CD4-positive, alpha-beta T cell treated with Interleukin-12 subunit alpha and Interleukin-12 subunit beta, for 1 hour (primary cell): ENCODE measurements around the gene WIPF2.
"Not testable (repeated sequence)": the region's sequence is repeated elsewhere in the genome, so short reads cannot be mapped to it uniquely, and the experiment has no call there.

Source experiments
- DNase-seq: peaks from one replicate; pipeline ENCODE4 v3.0.0-alpha.2; 2020

The WIPF2 gene

DNA sequence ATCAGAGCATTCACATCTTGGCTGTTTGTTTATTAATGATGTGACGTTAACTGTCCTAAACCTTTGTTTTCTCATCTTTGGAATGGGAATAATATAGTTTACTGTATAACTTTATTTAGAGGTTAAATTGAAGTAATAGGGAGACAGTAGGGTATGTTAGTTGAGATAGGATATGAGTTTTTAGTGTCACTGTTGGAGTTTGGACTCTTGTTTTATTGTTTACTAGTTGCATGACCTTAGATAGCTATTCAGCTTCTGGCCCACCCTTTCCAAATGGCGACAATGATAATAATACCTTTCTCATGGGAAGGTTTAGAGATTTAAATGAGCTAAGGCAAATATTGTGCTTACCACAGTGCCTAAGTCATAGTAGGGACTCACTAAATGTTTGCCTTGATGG lies 40.4 kb downstream of the WIPF2 start:
- no peak for DNase-seq

GRCh38 chr17:40260528-40260927 lies 41.4 kb downstream of the WIPF2 start:
- no peak for DNase-seq

DNA sequence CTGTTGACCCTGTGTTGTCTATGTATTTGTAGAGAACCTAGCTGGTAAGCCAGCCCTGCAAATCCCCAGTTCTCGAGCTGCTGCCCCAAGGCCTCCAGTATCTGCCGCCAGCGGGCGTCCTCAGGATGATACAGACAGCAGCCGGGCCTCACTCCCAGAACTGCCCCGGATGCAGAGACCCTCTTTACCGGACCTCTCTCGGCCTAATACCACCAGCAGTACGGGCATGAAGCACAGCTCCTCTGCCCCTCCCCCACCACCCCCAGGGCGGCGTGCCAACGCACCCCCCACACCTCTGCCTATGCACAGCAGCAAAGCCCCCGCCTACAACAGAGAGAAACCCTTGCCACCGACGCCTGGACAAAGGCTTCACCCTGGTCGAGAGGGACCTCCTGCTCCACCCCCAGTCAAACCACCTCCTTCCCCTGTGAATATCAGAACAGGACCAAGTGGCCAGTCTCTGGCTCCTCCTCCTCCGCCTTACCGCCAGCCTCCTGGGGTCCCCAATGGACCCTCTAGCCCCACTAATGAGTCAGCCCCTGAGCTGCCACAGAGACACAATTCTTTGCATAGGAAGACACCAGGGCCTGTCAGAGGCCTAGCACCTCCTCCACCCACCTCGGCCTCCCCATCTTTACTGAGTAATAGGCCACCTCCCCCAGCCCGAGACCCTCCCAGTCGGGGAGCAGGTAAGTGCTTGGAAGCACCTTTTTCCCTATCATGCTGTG lies 45.5 kb downstream of the WIPF2 start:
- DNase-seq, result no peak

DNA sequence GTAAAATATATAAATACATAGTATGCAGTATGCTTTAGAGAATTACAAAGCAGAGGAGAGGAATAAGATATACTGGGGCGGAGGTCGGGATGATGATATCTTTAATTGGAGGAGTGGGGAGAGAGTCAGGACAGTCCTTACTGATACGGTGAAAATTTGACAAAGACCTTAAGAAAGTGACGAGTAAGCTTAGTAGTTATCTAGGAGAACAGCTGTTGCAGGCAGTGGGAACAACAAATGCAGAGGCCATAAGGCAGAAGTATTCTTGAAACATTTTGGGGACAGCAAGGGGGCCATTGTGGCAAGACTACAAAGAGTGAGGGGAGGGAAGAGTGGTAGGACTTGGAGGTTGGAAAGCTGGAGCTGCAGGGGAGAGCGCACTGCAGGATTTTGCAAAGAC lies 46.2 kb downstream of the WIPF2 start:
- DNase-seq, result no peak

- no peak for DNase-seq
Measured at GRCh38 chr17:40266882-40267281, 47.8 kb downstream of the WIPF2 start.

DNA sequence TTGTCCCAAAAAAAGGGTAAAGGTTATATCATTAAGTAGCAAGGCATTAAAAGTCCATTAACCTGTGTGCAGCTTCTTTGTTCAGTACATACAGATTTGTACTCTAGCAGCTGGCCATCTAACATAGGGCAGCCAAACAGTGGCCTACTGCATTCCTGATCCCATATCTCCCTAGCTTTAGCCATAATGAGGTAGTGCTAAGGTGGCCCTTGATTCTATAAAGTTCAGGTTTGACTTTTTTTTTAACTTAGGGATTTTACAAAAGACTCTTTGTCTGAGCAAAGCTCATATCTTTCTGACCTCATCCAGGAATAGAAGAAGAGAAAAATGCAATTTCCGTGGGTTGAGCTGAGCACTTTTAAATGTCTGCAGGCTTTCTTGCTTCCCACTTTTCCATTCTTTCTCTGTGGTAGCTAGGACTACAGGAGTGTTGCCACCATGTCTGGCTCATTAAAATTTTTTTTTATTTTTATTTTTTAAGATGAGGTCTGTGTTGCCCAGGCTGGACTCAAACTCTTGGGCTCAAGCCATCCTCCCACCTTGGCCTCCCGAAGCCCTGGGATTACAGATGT lies 49.1 kb downstream of the WIPF2 start:
- DNase-seq, result no peak

DNA sequence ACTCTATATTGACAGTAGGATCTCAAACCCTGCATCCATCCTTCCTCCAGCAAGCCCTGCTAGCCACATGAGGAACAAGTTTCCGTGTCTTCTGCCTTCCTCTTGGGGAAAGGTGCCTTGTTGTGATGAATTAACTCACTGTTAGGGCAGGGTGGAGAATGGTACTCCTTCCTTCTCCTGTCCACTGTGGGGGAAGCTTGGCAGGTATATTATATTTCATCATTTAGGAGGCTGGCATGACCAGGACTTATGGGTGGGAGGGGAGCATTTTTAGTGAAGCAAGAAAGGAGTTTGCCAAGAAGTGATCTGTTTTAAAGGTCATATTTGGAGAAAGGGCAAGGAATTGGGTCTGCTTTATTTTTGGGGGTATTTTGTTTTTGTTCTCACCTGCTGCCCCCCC lies 59.3 kb downstream of the WIPF2 start:
- DNase-seq, result no peak

GRCh38 chr17:40279402-40279801 lies 60.3 kb downstream of the WIPF2 start:
- DNase-seq, result no peak

DNA sequence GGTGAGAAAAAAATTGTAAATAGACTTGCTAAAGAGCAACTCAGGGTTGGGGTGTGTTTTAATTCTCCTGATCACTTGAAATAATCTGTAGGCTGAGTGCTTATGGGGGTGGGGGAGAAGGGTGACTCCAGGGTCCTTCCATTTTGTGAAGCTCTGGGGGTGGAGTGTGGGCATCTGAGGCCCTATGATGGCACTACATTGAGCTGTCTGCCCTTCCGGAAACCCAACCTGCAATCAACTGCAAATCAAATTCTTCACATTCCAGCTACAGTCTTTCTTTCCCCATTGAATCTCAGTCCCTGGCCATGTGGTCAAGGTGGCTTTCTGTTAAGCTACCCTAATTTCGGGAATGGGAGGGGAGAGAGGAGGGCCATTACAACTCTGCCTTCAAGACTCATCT lies 62.6 kb downstream of the WIPF2 start:
- DNase-seq, result no peak

GRCh38 chr17:40283662-40284061 lies 64.6 kb downstream of the WIPF2 start:
- DNase-seq, result peak; percentile 50

- DNase-seq, result no peak
Measured at GRCh38 chr17:40284085-40284713, 65.1 kb downstream of the WIPF2 start.

GRCh38 chr17:40286473-40286872 lies 67.4 kb downstream of the WIPF2 start:
- no peak for DNase-seq

- DNase-seq, result no peak
Measured at GRCh38 chr17:40287159-40287493, 68.0 kb downstream of the WIPF2 start.

DNA sequence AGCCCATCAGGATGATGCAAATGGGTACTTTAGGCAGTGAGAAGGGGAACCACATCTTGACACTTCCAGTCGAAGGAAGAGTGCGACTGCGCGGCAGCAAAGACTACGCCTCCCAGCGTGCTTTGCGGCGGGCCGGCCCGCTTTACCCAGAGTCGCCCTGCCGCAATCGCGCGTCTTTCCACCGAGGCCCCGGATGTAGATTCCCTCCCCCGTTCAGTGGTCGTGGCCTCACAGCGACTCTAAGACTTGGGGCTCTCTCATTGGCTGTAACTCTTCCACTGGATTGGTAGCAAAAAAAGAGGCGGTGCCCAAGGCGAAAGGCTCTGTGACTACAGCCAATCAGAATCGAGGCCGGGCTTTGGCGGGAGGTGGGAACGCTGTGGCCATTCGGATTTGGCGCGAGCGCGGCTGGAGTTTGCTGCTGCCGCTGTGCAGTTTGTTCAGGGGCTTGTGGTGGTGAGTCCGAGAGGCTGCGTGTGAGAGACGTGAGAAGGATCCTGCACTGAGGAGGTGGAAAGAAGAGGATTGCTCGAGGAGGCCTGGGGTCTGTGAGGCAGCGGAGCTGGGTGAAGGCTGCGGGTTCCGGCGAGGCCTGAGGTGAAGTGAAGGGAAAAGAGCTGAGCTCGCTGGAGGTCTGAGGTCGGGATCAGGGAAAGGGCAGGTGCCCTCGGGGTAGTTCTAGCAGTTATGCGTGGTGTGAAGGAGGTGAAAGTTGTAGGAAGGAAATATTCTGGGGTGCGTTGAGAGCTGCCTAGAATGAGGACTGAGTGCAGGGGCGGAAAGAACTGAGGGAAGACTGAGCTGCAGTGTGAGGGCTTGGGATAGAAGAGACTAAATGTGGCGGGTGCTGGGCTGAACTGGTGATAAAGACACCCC lies 68.6 kb downstream of the WIPF2 start, which contains the start of gene CDC6:
Gene CDC6 (plus strand): TSS at position 386 of the 876 bp plus-strand sequence. CDS start 1,542 bp downstream, outside the sequence.
- peak; percentile 99 for DNase-seq

- DNase-seq, result peak; percentile 62
Measured at GRCh38 chr17:40290629-40291280, 71.7 kb downstream of the WIPF2 start.

DNA sequence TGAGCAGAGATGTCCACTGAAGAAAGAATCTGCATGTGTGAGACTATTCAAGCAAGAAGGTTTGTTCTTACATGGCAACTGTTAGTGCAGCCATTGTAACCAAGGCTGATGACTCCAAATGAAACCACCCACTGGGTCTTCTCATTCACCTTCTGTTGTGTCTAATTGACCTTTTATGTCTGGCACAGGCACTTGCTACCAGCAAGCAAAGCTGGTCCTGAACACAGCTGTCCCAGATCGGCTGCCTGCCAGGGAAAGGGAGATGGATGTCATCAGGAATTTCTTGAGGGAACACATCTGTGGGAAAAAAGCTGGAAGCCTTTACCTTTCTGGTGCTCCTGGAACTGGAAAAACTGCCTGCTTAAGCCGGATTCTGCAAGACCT lies 72.2 kb downstream of the WIPF2 start:
- DNase-seq, result no peak

- DNase-seq, result no peak
Measured at GRCh38 chr17:40293363-40293762, 74.3 kb downstream of the WIPF2 start.

DNA sequence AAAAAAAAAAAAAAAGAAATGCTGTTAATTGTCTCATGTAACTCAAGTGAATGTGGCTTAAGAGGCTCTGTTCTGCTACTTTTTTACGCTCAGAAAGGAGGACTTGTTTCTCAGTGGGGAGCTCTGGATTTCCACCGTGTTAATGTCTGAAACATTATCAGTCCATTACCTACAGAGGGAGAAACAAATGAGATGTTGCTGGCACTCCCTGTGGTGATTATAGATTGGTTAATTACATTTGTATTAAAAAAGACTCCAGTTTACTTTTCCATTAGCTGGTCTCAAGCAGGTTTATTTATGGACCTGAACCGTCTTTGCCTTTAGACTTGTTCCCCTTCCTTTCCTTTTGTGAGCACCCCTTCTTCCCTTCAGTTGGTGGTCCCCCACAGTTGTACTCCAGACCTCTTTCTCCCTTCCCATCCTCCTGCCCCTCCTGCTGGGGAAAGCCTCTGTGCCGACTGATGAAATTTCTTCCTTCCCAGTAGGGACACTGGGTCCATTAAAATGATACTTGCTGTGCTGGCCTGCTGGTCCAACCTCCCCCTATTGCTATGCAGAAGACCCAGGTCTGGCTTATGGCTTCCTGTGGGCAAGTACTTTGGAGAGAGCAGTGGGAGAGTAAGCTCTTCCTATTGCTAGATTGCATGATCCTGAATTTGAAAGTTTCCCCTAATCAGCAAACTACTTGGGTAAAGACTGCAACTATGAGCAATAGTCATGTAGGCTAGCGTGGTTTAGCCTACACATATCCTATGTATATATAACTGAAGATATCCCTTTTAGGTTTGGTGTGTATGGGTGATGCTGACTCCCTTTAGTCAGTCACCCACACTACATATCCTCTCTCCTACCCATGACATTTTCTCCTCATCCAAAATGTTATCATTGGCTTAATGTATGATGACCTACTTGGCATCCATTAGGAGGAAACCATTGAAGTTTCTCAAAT lies 76.7 kb downstream of the WIPF2 start:
- no peak for DNase-seq

DNA sequence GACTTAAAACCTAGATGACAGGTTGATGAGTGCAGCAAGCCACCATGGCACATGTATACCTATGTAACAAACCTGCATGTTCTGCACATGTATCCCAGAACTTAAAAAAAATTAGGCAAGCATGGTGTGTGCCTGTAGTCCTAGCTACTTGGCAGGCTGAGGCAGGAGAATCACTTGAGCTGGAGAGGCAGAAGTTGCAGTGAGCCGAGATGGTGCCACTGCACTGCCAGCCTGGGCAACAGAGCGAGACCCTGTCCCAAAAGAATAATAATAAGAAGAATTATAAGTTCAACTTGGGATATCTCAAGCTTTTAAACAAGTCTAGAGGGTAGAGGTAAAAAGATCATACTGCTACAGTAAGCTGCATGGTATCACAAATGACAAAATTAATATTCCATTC lies 78.4 kb downstream of the WIPF2 start:
- no peak for DNase-seq

GRCh38 chr17:40298726-40299125 lies 79.6 kb downstream of the WIPF2 start:
- no peak for DNase-seq

DNA sequence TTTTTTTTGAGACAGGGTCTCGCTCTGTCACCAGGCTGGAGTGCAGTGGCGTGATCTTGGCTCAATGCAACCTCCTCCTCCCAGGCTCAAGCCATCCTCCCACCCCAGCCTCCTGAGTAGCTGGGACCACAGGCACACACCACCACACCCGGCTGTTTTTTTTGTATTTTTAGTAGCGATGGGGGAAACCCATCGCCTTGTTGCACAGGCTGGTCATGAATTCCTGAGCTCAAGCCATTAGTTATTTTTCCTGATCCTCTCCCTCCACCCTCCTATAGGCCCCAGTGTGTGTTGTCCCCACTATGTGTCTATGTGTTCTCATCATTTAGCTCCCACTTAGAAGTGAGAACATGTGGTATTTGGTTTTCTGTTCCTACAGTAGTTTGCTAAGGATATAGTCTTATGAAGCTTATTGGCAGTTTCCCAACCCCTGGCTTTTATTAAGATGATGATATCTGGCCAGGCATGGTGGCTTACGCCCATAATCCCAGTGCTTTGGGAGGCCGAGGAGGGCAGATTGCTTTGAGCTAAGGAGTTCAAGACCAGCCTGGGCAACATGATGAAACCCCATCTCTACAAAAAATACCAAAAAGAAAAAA lies 80.2 kb downstream of the WIPF2 start:
- not testable (repeated sequence) for DNase-seq
